IPS DF 4.7 (cell line): ENCODE measurements around the gene ENC1.

ENCODE experiments used
- DNase-seq: peaks from one replicate; pipeline ENCODE4 v3.0.0-alpha.2; 2013; ENCODE audit warnings: low spot score; ENCODE audit errors: extremely low read depth

Gene ENC1

DNA sequence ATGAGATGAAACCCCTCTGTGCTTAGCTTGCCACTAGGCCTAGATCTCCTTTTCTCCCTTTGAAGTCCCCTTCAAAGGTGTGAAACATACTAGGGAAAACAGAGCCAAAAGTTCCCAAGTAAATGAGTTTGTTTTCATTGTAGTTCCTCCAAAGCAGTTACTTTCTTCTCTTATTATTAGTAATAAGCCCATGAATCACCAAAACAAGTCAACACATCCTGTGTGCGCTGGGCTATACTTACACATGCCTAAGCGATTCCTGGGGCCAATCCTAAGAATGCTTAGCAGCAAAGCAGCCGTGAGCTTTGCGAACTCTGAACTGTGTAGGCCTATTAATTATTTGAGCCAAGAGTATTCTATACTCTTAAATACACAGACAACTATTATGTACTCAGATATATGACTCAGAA is 7.6 kb downstream of the ENC1 start:
- no peak for DNase-seq

GRCh38 chr5:74631081-74631953 is 9.2 kb downstream of the ENC1 start:
- DNase-seq = no peak

DNA sequence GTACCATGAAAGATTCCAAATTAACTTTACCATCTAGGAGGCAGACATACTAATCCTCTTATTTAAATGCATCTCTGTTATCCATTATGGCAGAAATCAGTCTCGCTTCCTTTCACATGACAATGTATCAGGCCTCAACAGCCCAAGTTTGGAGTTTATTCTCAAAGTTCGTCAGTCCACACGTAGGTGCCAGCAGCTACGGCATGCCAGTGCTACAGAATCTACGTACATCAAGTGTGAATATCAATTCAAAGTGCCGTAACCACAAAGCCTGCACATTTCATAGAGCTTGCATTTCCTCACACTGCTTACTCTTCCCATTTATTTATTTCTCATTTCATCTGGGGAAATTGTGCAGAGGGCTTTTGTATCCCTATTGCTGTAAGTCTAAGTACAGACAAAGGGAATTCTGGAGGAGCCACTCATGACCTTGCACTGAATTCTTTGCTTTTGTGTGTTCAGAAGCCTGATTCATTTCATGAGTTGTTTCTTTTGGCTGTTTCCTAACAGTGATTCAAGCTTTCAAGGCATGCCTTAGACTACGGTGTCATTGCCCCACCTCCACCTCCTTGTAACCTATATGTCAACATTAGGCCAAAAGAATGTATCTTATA is 10.0 kb downstream of the ENC1 start:
- DNase-seq = no peak

DNA sequence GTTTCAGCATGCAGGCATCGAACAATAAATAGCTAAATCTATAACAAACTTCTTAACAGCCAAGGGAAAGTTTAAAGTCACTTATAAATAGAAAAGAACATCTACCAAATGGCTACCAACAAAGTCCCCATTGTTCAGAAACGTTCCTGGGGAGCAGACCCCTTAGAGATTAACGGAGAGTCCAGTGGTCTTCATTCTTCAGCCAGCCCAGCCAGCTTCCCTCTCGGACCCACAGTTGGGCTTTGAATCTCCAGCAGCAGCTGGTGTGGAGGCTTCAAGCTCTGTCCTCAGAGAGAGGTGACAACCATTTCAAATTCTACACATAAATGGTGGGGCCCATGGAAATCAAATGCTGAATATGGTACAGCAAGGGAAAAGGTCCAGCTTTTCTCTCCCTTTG is 11.2 kb downstream of the ENC1 start:
- DNase-seq = no peak

DNA sequence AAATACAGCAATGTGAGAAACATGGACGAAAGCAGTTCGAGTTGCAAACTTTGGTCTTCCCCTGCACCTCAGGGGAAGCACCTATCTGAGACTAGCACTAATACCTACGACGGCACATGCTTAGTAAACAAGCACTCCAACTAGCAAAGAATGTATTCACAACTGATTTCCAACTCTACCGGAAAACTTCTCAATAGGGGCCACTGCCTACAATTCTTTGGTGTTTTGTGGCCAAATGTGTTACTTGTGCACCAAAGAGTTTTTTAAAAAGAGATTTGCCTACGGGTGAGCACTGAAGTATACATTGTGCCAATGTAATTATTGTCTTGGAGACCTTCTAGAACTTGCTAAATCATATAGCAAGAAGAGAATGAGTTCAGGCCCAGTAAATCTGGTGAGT is 12.2 kb downstream of the ENC1 start:
- DNase-seq = no peak

- DNase-seq = no peak
Measured at GRCh38 chr5:74627646-74628279, 12.8 kb downstream of the ENC1 start.

DNA sequence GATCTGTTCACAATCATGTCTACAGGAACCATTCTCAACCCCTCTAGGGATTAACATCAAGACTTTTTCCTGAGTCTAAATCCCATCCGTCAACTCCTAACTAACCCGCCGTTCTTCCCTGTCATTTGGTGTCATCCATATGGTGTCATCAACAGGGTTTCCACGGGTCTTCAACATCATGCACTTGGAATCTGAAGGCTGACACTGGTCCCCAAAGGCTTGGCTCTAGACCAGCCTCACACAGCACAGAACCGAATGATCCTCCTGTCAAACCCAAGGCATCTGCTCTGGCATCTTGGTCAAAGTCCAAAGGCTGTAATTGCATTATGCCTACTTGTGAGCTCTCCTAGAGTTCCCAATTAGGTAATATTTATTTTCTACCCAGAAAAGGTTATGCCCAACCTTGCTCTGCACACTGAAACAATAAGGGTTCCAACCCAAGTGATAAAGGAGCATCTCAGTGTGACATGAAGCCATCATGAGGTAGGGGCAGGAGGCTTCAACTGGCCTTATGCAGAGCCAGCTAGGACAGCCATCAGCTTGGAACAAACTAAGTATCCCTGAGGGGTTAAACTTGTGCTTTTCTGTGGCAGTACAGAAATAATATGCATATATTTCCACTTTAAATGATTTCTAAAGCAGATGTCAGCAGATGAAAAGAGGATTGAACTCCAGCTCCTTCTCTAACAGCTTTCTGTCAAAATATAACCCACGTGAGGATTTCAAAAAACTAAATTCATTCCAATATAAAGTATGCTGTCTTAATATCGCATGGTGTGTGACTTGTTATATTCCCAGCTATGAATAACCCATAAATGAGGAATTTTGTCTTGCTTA is 13.9 kb downstream of the ENC1 start:
- no peak for DNase-seq

DNA sequence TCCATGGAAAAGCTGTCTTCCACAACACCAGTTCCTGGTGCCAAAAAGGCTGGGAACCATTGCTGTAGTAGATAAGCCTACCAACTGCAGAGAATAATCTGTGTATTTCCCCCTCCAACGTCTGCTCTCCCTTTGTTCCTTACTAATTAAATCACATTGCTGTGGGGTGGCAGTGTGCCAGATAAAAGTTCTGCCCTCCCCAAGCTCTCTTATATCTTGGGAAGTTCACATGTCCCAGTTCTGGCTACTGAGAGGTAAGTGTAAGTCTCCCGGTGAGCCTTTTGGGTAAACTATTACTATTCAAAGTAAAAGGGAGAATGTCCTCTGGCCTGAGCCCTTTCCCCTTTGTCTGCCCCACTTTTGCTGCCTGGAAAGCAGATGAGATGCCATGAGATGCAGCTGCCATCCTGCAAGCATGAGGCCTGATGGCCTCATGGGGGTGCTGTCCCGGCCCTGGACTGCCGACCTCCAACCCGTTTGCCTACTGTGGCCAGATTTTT is 14.7 kb downstream of the ENC1 start:
- no peak for DNase-seq

- no peak for DNase-seq
Measured at GRCh38 chr5:74624931-74625505, 15.5 kb downstream of the ENC1 start.

DNA sequence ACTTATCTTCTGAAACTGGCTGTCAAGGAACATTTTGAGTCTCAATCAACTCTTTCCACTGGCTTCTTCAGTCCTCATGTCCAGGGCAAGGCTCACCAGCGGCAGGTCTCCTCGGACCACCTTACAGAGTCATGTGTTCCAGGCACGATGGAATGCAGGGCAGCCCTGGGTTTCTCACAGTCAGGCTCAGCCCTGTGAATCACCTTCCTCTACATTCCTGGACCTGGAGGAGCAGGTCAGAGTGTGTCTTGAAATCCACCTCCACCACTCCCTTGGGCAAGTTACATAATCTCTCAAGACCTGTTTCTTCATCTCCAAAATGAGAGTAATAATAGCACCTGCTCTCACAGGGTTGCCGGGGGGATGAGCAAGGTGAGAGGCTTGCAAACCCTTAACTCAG is 16.0 kb downstream of the ENC1 start:
- no peak for DNase-seq

- DNase-seq = no peak
Measured at GRCh38 chr5:74623748-74624408, 16.6 kb downstream of the ENC1 start.

GRCh38 chr5:74623006-74623611 is 17.4 kb downstream of the ENC1 start:
- DNase-seq = no peak

GRCh38 chr5:74622122-74622521 is 18.4 kb downstream of the ENC1 start:
- no peak for DNase-seq

DNA sequence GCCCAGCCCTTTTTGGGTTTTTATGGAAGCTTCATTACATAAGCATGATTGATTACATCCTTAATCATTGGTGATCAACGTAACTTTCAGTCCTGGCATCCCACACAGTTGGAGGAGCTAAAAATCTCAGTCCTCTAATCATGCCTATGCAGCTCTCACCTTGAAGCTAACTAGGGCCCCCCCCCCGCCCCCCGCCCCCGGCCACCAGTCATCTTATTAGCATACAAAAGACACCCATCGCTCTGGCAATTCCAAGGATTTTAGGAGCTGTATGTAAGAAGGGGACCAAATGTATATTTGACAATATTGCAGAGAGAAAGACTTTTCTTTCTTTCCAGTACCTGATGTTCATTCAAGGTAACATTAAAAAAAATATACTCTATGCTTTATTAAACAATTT is 19.0 kb downstream of the ENC1 start:
- no peak for DNase-seq

DNA sequence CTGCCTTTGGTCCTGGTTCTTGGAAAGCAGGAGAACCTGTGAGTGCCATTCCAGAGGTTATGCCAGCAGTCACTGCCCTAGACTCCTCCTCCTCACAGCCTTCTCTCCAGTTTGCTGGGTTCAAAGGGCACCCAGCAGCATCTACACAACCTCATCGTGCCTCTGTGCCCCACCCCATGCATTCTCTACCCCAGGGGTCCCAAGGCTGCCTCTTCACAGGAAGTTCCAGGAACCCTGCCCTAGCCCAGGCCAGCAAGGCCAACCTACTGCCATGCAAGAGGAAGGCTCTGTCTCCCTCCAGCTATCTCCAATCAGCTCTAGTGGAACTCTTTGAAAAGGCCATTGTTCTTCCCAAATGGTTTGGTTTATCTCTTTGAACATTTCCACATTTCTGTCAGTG is 21.2 kb downstream of the ENC1 start:
- no peak for DNase-seq

- DNase-seq = no peak
Measured at GRCh38 chr5:74618106-74618505, 22.4 kb downstream of the ENC1 start.

DNA sequence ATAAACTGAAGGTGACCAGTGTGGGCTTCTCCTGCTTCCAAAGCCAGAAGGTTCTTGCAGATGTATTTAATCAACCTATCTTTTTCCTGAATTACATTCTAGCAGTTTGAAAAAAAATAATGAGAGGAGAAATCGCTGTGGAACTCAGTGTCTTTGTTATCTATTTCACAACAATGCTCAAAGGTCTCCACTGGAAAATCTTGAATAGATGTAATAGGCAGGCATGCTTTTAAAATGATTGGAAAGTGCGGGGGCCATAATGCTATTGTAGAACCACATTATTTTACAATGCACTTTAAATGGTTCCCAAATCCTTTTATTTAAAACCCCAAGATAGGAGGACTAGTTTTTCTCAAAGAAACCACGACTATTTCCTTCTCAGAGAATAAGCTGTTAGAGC is 23.3 kb downstream of the ENC1 start:
- no peak for DNase-seq

- no peak for DNase-seq
Measured at GRCh38 chr5:74616236-74617146, 24.0 kb downstream of the ENC1 start.

GRCh38 chr5:74613283-74613682 is 27.2 kb downstream of the ENC1 start:
- no peak for DNase-seq
